GM18519 (cell line): ENCODE data around the gene TUBA3D.
"Not testable (repeated sequence)": the region's sequence is repeated elsewhere in the genome, so short reads cannot be mapped to it uniquely, and the experiment has no call there.

Experiments
- ATAC-seq: cut with Tn5 transposase; IDR thresholded peaks from one replicate; pipeline ENCODE4 v1.9.1; 2021; ENCODE audit warnings: mild to moderate bottlenecking, moderate library complexity; ENCODE audit not compliant: unreplicated experiment, low FRiP score

TUBA3D gene

GRCh38 chr2:131511969-131512870 lies 36.3 kb downstream of the TUBA3D start:
- ATAC-seq = not testable (repeated sequence)

- peak; percentile 53 for ATAC-seq
Measured at GRCh38 chr2:131514408-131515166, 38.7 kb downstream of the TUBA3D start.

- ATAC-seq = not testable (repeated sequence)
Measured at GRCh38 chr2:131515235-131515634, 39.3 kb downstream of the TUBA3D start.

GRCh38 chr2:131516011-131516410 lies 40.1 kb downstream of the TUBA3D start:
- ATAC-seq = no peak

- ATAC-seq = not testable (repeated sequence)
Measured at GRCh38 chr2:131516621-131517020, 40.7 kb downstream of the TUBA3D start.

- ATAC-seq = no peak
Measured at GRCh38 chr2:131517106-131517831, 41.4 kb downstream of the TUBA3D start.

- not testable (repeated sequence) for ATAC-seq
Measured at GRCh38 chr2:131517856-131518255, 41.9 kb downstream of the TUBA3D start.

- not testable (repeated sequence) for ATAC-seq
Measured at GRCh38 chr2:131518531-131518930, 42.6 kb downstream of the TUBA3D start.

- no peak for ATAC-seq
Measured at GRCh38 chr2:131519466-131519865, 43.5 kb downstream of the TUBA3D start.

- ATAC-seq = not testable (repeated sequence)
Measured at GRCh38 chr2:131519871-131520470, 44.1 kb downstream of the TUBA3D start.

GRCh38 chr2:131520526-131520925 lies 44.6 kb downstream of the TUBA3D start:
- ATAC-seq = no peak

- ATAC-seq = not testable (repeated sequence)
Measured at GRCh38 chr2:131521524-131521923, 45.6 kb downstream of the TUBA3D start.

GRCh38 chr2:131521961-131522781 lies 46.3 kb downstream of the TUBA3D start:
- ATAC-seq = no peak

GRCh38 chr2:131525256-131525655 lies 49.3 kb downstream of the TUBA3D start:
- ATAC-seq = not testable (repeated sequence)

GRCh38 chr2:131527131-131528001 lies 51.4 kb downstream of the TUBA3D start, which contains the start of gene CCDC74A:
CCDC74A (plus strand) TSS chr2:131527888; CDS start chr2:131527971, 83 bp downstream.
- peak; percentile 76 for ATAC-seq

- peak; percentile 65 for ATAC-seq
Measured at GRCh38 chr2:131528981-131529863, 53.3 kb downstream of the TUBA3D start.

- ATAC-seq = not testable (repeated sequence)
Measured at GRCh38 chr2:131529864-131530445, 54.0 kb downstream of the TUBA3D start.
